H9 (cell line): ENCODE data around the gene HBD. TPM values are rescaled to one million over a fixed set of nuclear protein-coding genes. Genes with fewer than 3 reads are reported as not detected.

Source experiments
- DNase-seq: peaks from one replicate; pipeline ENCODE4 v3.0.0-alpha.2; 2017
- H2AFZ ChIP-seq: one replicate; pipeline ENCODE4 v1.6.1; 2013; ENCODE audit warnings: mild to moderate bottlenecking, low read length, control low read depth, moderate library complexity
- H2AK5ac ChIP-seq: 2 replicates; pipeline ENCODE4 v1.6.1; 2013; ENCODE audit warnings: low read length, control low read depth, mixed read lengths; ENCODE audit not compliant: insufficient read length
- H2BK120ac ChIP-seq: one replicate; pipeline ENCODE4 v1.6.1; 2013; ENCODE audit warnings: low read depth, mild to moderate bottlenecking, low read length, control low read depth, inconsistent platforms; ENCODE audit not compliant: poor library complexity, severe bottlenecking
- H2BK12ac ChIP-seq: 2 replicates; pipeline ENCODE4 v1.6.1; 2013; ENCODE audit warnings: low read length, control low read depth, mixed read lengths, low read depth; ENCODE audit not compliant: insufficient read length
- H2BK15ac ChIP-seq: 2 replicates; pipeline ENCODE4 v1.6.1; 2013; ENCODE audit warnings: low read depth, low read length, control low read depth
- H2BK20ac ChIP-seq: one replicate; pipeline ENCODE4 v1.6.1; 2013; ENCODE audit warnings: low read depth, mild to moderate bottlenecking, low read length, control low read depth, inconsistent platforms; ENCODE audit not compliant: poor library complexity, severe bottlenecking
- H2BK5ac ChIP-seq: 2 replicates; pipeline ENCODE4 v1.6.1; 2013; ENCODE audit warnings: low read length, control low read depth, mixed read lengths; ENCODE audit not compliant: insufficient read length
- H3K14ac ChIP-seq: 2 replicates; pipeline ENCODE4 v1.6.1; 2013; ENCODE audit warnings: low read length, control low read depth; ENCODE audit not compliant: insufficient read depth
- H3K18ac ChIP-seq: 2 replicates; pipeline ENCODE4 v1.6.1; 2013; ENCODE audit warnings: low read depth, mild to moderate bottlenecking, mixed read lengths, low read length, control low read depth; ENCODE audit not compliant: insufficient read length
- H3K23ac ChIP-seq: 2 replicates; pipeline ENCODE4 v1.6.1; 2013; ENCODE audit warnings: low read length, control low read depth, mixed read lengths, low read depth; ENCODE audit not compliant: insufficient read length
- H3K23me2 ChIP-seq: 2 replicates; pipeline ENCODE4 v1.6.1; 2013; ENCODE audit warnings: low read depth, mild to moderate bottlenecking, mixed read lengths, low read length, control low read depth; ENCODE audit not compliant: insufficient read length, poor library complexity, severe bottlenecking
- H3K27ac ChIP-seq: 2 replicates; pipeline ENCODE4 v1.5.1; 2013; ENCODE audit warnings: low read length, control low read depth, mixed read lengths, low read depth; ENCODE audit not compliant: insufficient read length
- H3K27me3 ChIP-seq: 2 replicates; pipeline ENCODE4 v1.6.1; 2013; ENCODE audit warnings: low read length, control low read depth, inconsistent platforms; ENCODE audit not compliant: insufficient read depth
- H3K4ac ChIP-seq: 2 replicates; pipeline ENCODE4 v1.6.1; 2013; ENCODE audit warnings: low read depth, mild to moderate bottlenecking, control low read depth, inconsistent platforms, low read length, moderate library complexity
- H3K4me1 ChIP-seq: 2 replicates; pipeline ENCODE4 v1.6.1; 2013; ENCODE audit warnings: low read length, control low read depth, inconsistent platforms; ENCODE audit not compliant: insufficient read depth
- H3K4me2 ChIP-seq: 2 replicates; pipeline ENCODE4 v1.6.1; 2013; ENCODE audit warnings: low read length, control low read depth, mixed read lengths; ENCODE audit not compliant: insufficient read length, insufficient read depth
- H3K56ac ChIP-seq: 2 replicates; pipeline ENCODE4 v1.6.1; 2013; ENCODE audit warnings: low read depth, mild to moderate bottlenecking, mixed read lengths, low read length, control low read depth; ENCODE audit not compliant: insufficient read length
- H3K79me1 ChIP-seq: 2 replicates; pipeline ENCODE4 v1.6.1; 2013; ENCODE audit warnings: low read depth, mild to moderate bottlenecking, moderate library complexity, low read length, control low read depth, inconsistent platforms; ENCODE audit not compliant: insufficient read depth, poor library complexity, severe bottlenecking
- H3K79me2 ChIP-seq: 2 replicates; pipeline ENCODE4 v1.6.1; 2013; ENCODE audit warnings: low read length, control low read depth, inconsistent platforms; ENCODE audit not compliant: insufficient read depth
- H3K9ac ChIP-seq: 2 replicates; pipeline ENCODE4 v1.6.1; 2013; ENCODE audit warnings: low read length, control low read depth, mixed read lengths; ENCODE audit not compliant: insufficient read length; ENCODE audit errors: extremely low read depth
- H3K9me3 ChIP-seq: one replicate; pipeline ENCODE4 v1.6.1; 2013; ENCODE audit warnings: low read depth, low read length, inconsistent platforms; ENCODE audit not compliant: control insufficient read depth
- H3T11ph ChIP-seq: one replicate; pipeline ENCODE4 v1.6.1; 2013; ENCODE audit warnings: mild to moderate bottlenecking, low read length, control low read depth, inconsistent platforms
- H4K20me1 ChIP-seq: one replicate; pipeline ENCODE4 v1.6.1; 2013; ENCODE audit not compliant: control insufficient read depth, insufficient read length, insufficient read depth
- H4K5ac ChIP-seq: 2 replicates; pipeline ENCODE4 v1.6.1; 2013; ENCODE audit warnings: low read depth, mild to moderate bottlenecking, mixed read lengths, low read length, control low read depth; ENCODE audit not compliant: insufficient read length
- H4K8ac ChIP-seq: replicated peaks from 2 replicates; pipeline ENCODE4 v1.6.1; 2013; ENCODE audit warnings: low read length, control low read depth, mixed read lengths, low read depth; ENCODE audit not compliant: insufficient read length
- H4K91ac ChIP-seq: 2 replicates; pipeline ENCODE4 v1.6.1; 2013; ENCODE audit warnings: low read depth, mild to moderate bottlenecking, moderate library complexity, mixed read lengths, low read length, control low read depth; ENCODE audit not compliant: insufficient read length
- H3K27ac Mint-ChIP-seq, 3 experiments: 2 replicates in 2 of 3; 3 replicates in 1 of 3; pipeline ENCODE4 v1.8.0; 2020 to 2021; ENCODE audit warnings: mixed read lengths in 3 of 3, mild to moderate bottlenecking in 1 of 3, moderate library complexity in 1 of 3
- H3K27me3 Mint-ChIP-seq: 2 replicates; pipeline ENCODE4 v1.8.0; 2021; ENCODE audit warnings: low read depth, mild to moderate bottlenecking, moderate library complexity, mixed read lengths
- H3K36me3 Mint-ChIP-seq, 3 experiments: 2 replicates in 2 of 3; 3 replicates in 1 of 3; pipeline ENCODE4 v1.8.0; 2020 to 2021; ENCODE audit warnings: low read depth in 3 of 3, mixed read lengths in 3 of 3; ENCODE audit not compliant: insufficient read depth in 1 of 3
- H3K4me1 Mint-ChIP-seq, 2 experiments: 2 replicates each; pipeline ENCODE4 v1.8.0; 2020; ENCODE audit warnings: mixed read lengths in 2 of 2
- H3K4me3 Mint-ChIP-seq, 2 experiments: 2 replicates in 1 of 2; 3 replicates in 1 of 2; pipeline ENCODE4 v1.8.0; 2020 to 2021; ENCODE audit warnings: mild to moderate bottlenecking in 2 of 2, mixed read lengths in 2 of 2, moderate library complexity in 1 of 2
- H3K9me3 Mint-ChIP-seq, 2 experiments: 2 replicates in 1 of 2; 3 replicates in 1 of 2; pipeline ENCODE4 v1.8.0; 2020; ENCODE audit warnings: mild to moderate bottlenecking in 2 of 2, mixed read lengths in 2 of 2, moderate library complexity in 1 of 2
- CTCF ChIP-seq: fragments of 200-600 bp; sonication (generic); conservative IDR thresholded peaks from 3 replicates; pipeline ENCODE4 v1.8.0; 2021; ENCODE audit warnings: antibody characterized with exemption, mild to moderate bottlenecking
- WGBS: extraction: QIAGEN DNeasy Blood & Tissue Kit; methylation state at CpG from one replicate; pipeline ENCODE4 v1.1.7; 2013; ENCODE audit warnings: missing lambda C conversion rate, low lambda C conversion rate, mixed read lengths; ENCODE audit not compliant: insufficient read length; ENCODE audit errors: extremely low coverage; 5-methylcytosine and 5-hydroxymethylcytosine counted together
- total RNA-seq: library from RNA; stranded (reverse); gene quantifications from 2 replicates; pipeline ENCODE4 v1.2.1, GENCODE V29; 2021

HBD gene
- total RNA-seq, 1 experiment from 2014 or later = not detected

- Histone ChIP-seq H4K5ac (no peak overlapping the region), H3K79me1 (no peaks in the 10 kb centered on the region), H3K79me2 (no peaks in the 10 kb centered on the region), H3K23ac (no peak overlapping the region), H3K27ac (no peak overlapping the region), H4K20me1 (no peaks in the 10 kb centered on the region), H3K23me2 (no peaks in the 10 kb centered on the region), H3K9ac (no peak overlapping the region), H3K9me3 (no peaks in the 10 kb centered on the region), H3K27me3 (no peaks in the 10 kb centered on the region), H4K8ac (no peak overlapping the region), H3T11ph (no peak overlapping the region), H2AK5ac (no peak overlapping the region), H2BK120ac (no peak overlapping the region), H2AFZ (no peak overlapping the region), H3K4ac (no peak overlapping the region), H3K4me1 (no peaks in the 10 kb centered on the region), H3K18ac (no peak overlapping the region), H3K4me2 (no peak overlapping the region), H4K91ac (no peak overlapping the region), H2BK12ac (no peak overlapping the region), H3K14ac (no peak overlapping the region), H2BK20ac (no peak overlapping the region), H3K56ac (no peak overlapping the region), H2BK15ac (no peak overlapping the region), H2BK5ac (no peak overlapping the region)
- no peaks in the 10 kb centered on the region for H3K27me3 Mint-ChIP-seq
- H3K9me3 Mint-ChIP-seq = no peaks in the 10 kb centered on the region
- no peak for TF ChIP-seq CTCF
- no peak overlapping the region for H3K4me3 Mint-ChIP-seq
- DNase-seq = no peak
- H3K27ac Mint-ChIP-seq = no peak overlapping the region
- no CpG with 5 or more reads among the region's 2 CpGs for WGBS
- no peaks in the 10 kb centered on the region for H3K4me1 Mint-ChIP-seq
- no peaks in the 10 kb centered on the region for H3K36me3 Mint-ChIP-seq
These were observed 30.9 kb downstream of the HBD start for GRCh38 chr11:5203366-5203765.
